Testis (tissue), 3 donors: ENCODE measurements around the gene ZAR1. TPM values are rescaled to one million over a fixed set of nuclear protein-coding genes. Genes with fewer than 3 reads are reported as not detected.

ENCODE experiments used
- DNase-seq: peaks from one replicate; pipeline ENCODE4 v3.0.0-alpha.2; 2019
- H3K27ac ChIP-seq, 2 donors: fragments of 200-600 bp; sonication (generic); one replicate each; pipeline ENCODE4 v1.5.1; 2019
- H3K27me3 ChIP-seq: fragments of 200-600 bp; sonication (generic); one replicate; pipeline ENCODE4 v1.5.1; 2019
- H3K36me3 ChIP-seq: fragments of 200-600 bp; sonication (generic); one replicate; pipeline ENCODE4 v1.5.1; 2017; ENCODE audit warnings: low read depth; ENCODE audit errors: missing control alignments
- H3K4me1 ChIP-seq: fragments of 200-600 bp; sonication (generic); one replicate; pipeline ENCODE4 v1.5.1; 2019
- H3K4me3 ChIP-seq, 2 donors: fragments of 200-600 bp; sonication (generic); one replicate each; pipeline ENCODE4 v1.5.1; 2017 to 2019
- H3K9me3 ChIP-seq: fragments of 200-600 bp; sonication (generic); one replicate; pipeline ENCODE4 v1.5.1; 2017
- POLR2A ChIP-seq: fragments of 450-650 bp; IDR thresholded peaks from one replicate; pipeline ENCODE4 v1.6.1; 2017; ENCODE audit warnings: antibody characterized with exemption, mild to moderate bottlenecking, moderate library complexity
- WGBS, 2 donors: methylation state at CpG; one replicate each; pipeline ENCODE4 v1.1.5; 2018; 5-methylcytosine and 5-hydroxymethylcytosine counted together
- intact Hi-C: fragments of 100-400 bp; cut with DNase I; formaldehyde crosslinking; loops from one replicate; pipeline ENCODE4 v1.15.1; 2023; ENCODE audit warnings: low total_unique reads
- polyA plus RNA-seq: library from polyadenylated mRNA; stranded (reverse); fragments of 350-450 nt; fragmentation: Illumina TruSeq; extraction: RNeasy Lipid Tissue Mini Kit (QIAGEN cat#74804); gene quantifications from one replicate; pipeline ENCODE4 v1.2.3, GENCODE V29; 2014; ENCODE audit warnings: low read depth, low replicate concordance; ENCODE audit not compliant: insufficient read depth
- total RNA-seq, 2 donors: library from RNA; depleted of rRNA; stranded (reverse); fragments of >200 nt; gene quantifications; one replicate each; pipeline ENCODE4 v1.2.3, GENCODE V29; 2016
- TF ChIP-seq, protein P1 (sequence below), 3 experiments: fragments of 450-650 bp in 2 of 3; fragments of 200-600 bp in 1 of 3; sonication (generic) in 1 of 3; IDR thresholded peaks; one replicate each; pipeline ENCODE4 v1.5.1; 2016 to 2019; ENCODE audit warnings: antibody characterized with exemption in 3 of 3, mild to moderate bottlenecking in 2 of 3, moderate library complexity in 1 of 3

The ZAR1 gene
- total and polyA plus RNA-seq, 3 donors from 2014 or later: 1.5 to 2.8 (median 2.7) TPM

DNA sequence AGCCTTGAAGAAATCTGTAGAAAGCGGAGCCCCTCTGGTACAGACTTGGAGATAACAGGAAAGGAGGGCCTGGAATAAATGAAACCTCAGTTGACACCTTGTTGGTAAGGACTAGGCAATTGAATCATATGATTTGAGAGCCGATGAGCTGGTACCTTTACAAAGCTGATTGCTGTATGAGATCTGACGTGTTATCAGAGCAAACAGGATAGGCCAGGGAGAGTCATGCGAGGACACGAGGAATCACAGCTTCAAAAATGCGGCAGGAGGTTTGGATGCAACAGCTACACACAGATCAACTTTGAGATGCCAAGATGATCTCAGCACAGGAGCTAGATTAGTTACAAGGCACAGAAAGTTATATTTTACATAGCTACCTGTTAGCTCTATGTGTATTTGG, 14.3 kb upstream of the ZAR1 start:
- TF ChIP-seq, protein P1, sequence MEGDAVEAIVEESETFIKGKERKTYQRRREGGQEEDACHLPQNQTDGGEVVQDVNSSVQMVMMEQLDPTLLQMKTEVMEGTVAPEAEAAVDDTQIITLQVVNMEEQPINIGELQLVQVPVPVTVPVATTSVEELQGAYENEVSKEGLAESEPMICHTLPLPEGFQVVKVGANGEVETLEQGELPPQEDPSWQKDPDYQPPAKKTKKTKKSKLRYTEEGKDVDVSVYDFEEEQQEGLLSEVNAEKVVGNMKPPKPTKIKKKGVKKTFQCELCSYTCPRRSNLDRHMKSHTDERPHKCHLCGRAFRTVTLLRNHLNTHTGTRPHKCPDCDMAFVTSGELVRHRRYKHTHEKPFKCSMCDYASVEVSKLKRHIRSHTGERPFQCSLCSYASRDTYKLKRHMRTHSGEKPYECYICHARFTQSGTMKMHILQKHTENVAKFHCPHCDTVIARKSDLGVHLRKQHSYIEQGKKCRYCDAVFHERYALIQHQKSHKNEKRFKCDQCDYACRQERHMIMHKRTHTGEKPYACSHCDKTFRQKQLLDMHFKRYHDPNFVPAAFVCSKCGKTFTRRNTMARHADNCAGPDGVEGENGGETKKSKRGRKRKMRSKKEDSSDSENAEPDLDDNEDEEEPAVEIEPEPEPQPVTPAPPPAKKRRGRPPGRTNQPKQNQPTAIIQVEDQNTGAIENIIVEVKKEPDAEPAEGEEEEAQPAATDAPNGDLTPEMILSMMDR (IDR thresholded peaks at IDR 0.05): no peak
- TF ChIP-seq POLR2A: no peak
- intact Hi-C loops: no loop called here
- H3K36me3 ChIP-seq: no peaks in the 10 kb centered on the region
- no peaks in the 10 kb centered on the region for H3K9me3 ChIP-seq
- H3K4me1 ChIP-seq: no peaks in the 10 kb centered on the region
- H3K4me3 ChIP-seq: no peak overlapping the region
- DNase-seq: no peak
- WGBS, 2 donors: 86 to 94% methylated on average over 6 of the region's 6 CpGs
- no peak overlapping the region for H3K27ac ChIP-seq
- H3K27me3 ChIP-seq: no peaks in the 10 kb centered on the region

DNA sequence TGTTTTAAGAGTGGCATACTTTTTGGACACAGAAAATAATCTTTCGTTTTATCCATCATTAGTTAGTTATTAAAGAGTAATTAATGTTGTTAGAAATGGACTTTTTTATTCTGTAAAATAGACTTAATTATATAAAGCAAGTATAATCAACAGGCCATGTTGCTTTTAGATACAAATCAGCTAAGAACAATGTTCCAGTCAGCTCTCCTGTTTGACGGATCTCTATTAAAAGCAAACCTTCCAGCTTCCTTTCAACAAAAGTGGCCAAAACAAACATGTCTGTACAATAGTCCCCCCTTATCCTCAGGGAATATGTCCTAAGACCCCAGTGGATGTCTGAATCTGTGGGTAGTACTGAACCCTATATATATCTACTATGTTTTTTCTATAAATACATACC, 11.8 kb upstream of the ZAR1 start:
- WGBS, 2 donors: 82 to 83% methylated on average over 2 of the region's 2 CpGs
- no peak for TF ChIP-seq POLR2A
- TF ChIP-seq, protein P1 (IDR thresholded peaks at IDR 0.05): no peak
- H3K27me3 ChIP-seq: no peaks in the 10 kb centered on the region
- intact Hi-C loops: no loop called here
- no peak overlapping the region for H3K27ac ChIP-seq
- H3K9me3 ChIP-seq: no peaks in the 10 kb centered on the region
- H3K4me1 ChIP-seq: no peaks in the 10 kb centered on the region
- no peak overlapping the region for H3K4me3 ChIP-seq
- no peaks in the 10 kb centered on the region for H3K36me3 ChIP-seq
- no peak for DNase-seq

DNA sequence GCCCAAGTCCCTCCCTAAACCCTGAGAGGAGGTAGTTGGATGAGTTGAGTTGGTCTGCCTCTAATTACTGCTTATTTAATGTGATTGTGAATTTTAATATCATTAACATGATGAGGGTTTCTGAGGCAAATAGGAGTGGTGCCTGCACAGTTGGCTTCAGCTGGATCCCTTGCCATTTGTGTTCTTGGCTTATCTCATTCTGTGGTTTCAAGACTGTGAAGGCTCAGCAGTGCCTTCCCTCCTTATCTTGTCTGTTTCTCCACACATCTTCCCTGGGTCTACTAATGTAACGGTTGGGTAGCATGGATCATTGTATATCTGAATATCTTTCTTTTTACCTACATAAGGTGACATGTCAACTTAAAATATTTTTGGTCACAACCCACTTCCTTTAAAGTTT, 8.5 kb upstream of the ZAR1 start:
- Histone ChIP-seq H3K9me3 (no peaks in the 10 kb centered on the region), H3K36me3 (no peaks in the 10 kb centered on the region), H3K27me3 (no peaks in the 10 kb centered on the region), H3K27ac (no peak overlapping the region), H3K4me3 (no peak overlapping the region), H3K4me1 (peaks cover 3% of the 10 kb centered on the region)
- WGBS, 2 donors: 63 to 82% methylated on average over 1 of the region's 1 CpG
- intact Hi-C loops: no loop called here
- DNase-seq: no peak
- no peak for TF ChIP-seq POLR2A
- TF ChIP-seq, protein P1 (IDR thresholded peaks at IDR 0.05): no peak

DNA sequence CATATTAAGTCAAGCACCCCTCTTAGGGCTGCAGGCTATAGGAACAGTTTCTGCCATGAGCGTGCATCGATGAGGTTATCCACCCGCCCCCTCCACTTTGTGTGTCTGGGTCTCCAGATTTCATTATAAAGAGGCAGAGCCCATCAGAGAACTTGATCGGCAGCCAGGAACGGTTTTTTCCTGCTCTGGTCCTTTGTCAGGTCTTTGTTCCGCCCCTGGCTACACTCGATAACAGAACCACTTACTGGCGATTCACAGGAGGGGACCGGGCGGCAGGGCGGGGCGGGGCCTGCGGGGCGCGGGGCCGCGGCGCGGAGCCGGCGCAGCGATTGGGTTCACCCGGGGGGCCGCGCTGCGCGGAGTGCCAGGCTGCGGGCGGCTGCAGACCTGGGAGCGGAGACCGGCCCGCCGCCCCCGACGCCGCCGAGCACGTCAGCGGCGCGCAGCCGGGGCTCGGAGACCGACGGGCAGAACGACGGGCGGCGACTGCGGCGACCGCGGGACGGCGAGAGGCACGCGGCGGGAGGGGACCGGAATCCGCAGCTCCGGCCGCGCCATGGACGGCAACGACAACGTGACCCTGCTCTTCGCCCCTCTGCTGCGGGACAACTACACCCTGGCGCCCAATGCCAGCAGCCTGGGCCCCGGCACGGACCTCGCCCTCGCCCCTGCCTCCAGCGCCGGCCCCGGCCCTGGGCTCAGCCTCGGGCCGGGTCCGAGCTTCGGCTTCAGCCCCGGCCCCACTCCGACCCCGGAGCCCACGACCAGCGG, 6.9 kb upstream of the ZAR1 start, which contains the start of gene SLC10A4:
Gene SLC10A4 (plus strand): TSS at position 338 of the 771 bp plus-strand sequence. CDS start 219 bp downstream, at position 557.
- peaks cover 3% of the 10 kb centered on the region for H3K4me1 ChIP-seq
- H3K9me3 ChIP-seq: no peaks in the 10 kb centered on the region
- peak within 1 kb of the TSS; percentile 32 to 41 for H3K4me3 ChIP-seq
- H3K27me3 ChIP-seq: no peaks in the 10 kb centered on the region
- no peak for DNase-seq
- no peaks in the 10 kb centered on the region for H3K36me3 ChIP-seq
- H3K27ac ChIP-seq: no peak within 1 kb of the TSS
- no peak for TF ChIP-seq POLR2A
- intact Hi-C loops: no loop called here
- WGBS, 2 donors: 3 to 5% methylated on average over 22 to 24 of the region's 85 CpGs

DNA sequence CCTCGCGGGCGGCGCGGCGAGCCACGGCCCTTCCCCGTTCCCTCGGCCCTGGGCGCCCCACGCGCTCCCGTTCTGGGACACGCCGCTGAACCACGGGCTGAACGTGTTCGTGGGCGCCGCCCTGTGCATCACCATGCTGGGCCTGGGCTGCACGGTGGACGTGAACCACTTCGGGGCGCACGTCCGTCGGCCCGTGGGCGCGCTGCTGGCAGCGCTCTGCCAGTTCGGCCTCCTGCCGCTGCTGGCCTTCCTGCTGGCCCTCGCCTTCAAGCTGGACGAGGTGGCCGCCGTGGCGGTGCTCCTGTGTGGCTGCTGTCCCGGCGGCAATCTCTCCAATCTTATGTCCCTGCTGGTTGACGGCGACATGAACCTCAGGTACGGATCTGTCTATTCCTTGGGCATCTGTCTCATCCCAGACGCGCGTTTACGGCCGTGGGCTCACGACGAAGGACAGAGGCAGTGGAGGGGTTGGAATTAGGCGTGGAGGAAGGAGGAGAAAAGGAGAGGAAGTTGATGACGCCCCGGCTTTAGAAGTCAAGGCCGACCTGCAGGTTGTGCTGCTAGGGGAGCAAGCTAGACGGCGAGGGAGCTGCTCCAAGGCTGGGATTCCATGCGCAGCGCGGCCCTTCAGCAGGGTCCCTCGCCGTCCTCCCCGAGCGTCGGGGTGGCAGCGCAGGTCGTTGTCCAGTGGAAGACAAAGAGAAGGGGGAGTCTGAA, 6.1 kb upstream of the ZAR1 start:
- WGBS, 2 donors: 8 to 12% methylated on average over 8 to 46 of the region's 66 CpGs
- no peak for DNase-seq
- Histone ChIP-seq H3K27ac (no peak overlapping the region), H3K27me3 (no peaks in the 10 kb centered on the region), H3K36me3 (no peaks in the 10 kb centered on the region), H3K9me3 (no peaks in the 10 kb centered on the region), H3K4me1 (peaks cover 3% of the 10 kb centered on the region), H3K4me3 (peak overlapping the region; percentile 32 to 41)
- intact Hi-C loops: no loop called here
- TF ChIP-seq, protein P1 (IDR thresholded peaks at IDR 0.05): no peak
- TF ChIP-seq POLR2A: no peak
